Prostate gland (tissue), 2 donors: ENCODE results near the gene FRYL.

Source experiments
- POLR2A ChIP-seq: fragments of 450-650 bp; IDR thresholded peaks from one replicate; pipeline ENCODE4 v1.6.1; 2016; ENCODE audit warnings: antibody characterized with exemption, mild to moderate bottlenecking
- POLR2AphosphoS5 ChIP-seq: sonication (generic); formaldehyde crosslinking; IDR thresholded peaks from one replicate; pipeline ENCODE4 v1.6.1; 2017; ENCODE audit warnings: antibody characterized with exemption
- TF ChIP-seq, protein P1 (sequence below), 4 experiments: fragments of 200-600 bp in 2 of 4; fragments of 450-650 bp in 2 of 4; sonication (generic) in 2 of 4; IDR thresholded peaks; 1 replicate in 3 of 4; 2 replicates in 1 of 4; pipeline ENCODE4 v1.5.1; 2016 to 2019; ENCODE audit warnings: antibody characterized with exemption in 4 of 4, mild to moderate bottlenecking in 2 of 4, moderate library complexity in 2 of 4

- TF ChIP-seq, protein P1, sequence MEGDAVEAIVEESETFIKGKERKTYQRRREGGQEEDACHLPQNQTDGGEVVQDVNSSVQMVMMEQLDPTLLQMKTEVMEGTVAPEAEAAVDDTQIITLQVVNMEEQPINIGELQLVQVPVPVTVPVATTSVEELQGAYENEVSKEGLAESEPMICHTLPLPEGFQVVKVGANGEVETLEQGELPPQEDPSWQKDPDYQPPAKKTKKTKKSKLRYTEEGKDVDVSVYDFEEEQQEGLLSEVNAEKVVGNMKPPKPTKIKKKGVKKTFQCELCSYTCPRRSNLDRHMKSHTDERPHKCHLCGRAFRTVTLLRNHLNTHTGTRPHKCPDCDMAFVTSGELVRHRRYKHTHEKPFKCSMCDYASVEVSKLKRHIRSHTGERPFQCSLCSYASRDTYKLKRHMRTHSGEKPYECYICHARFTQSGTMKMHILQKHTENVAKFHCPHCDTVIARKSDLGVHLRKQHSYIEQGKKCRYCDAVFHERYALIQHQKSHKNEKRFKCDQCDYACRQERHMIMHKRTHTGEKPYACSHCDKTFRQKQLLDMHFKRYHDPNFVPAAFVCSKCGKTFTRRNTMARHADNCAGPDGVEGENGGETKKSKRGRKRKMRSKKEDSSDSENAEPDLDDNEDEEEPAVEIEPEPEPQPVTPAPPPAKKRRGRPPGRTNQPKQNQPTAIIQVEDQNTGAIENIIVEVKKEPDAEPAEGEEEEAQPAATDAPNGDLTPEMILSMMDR (IDR thresholded peaks at IDR 0.05) = no peak
- TF ChIP-seq POLR2A (no peak), POLR2AphosphoS5 (no peak)
Observed at GRCh38 chr4:48481581-48481980, 298.5 kb downstream of the FRYL start.
